Measurements from ENCODE around the gene RREB1.
A peak's percentile ranks its signal among the peaks of the same experiment; 100 is the strongest.

GRCh38 chr6:7140631-7141378 is 33.0 kb downstream of the RREB1 start:
- TF ChIP-seq CREB1 (CRISPR knock-in tag; IDR thresholded peaks at IDR 0.05; ENCODE audit: low read depth): no peak
- no peak for TF ChIP-seq CTCF (conservative IDR thresholded peaks at IDR 0.05; ENCODE audit: low read depth in 2 of 2)
- peak; percentile 57 for TF ChIP-seq POLR2AphosphoS5 (IDR thresholded peaks at IDR 0.05; ENCODE audit: low read depth)
- TF ChIP-seq EZH2 (IDR thresholded peaks at IDR 0.05; ENCODE audit: low read depth, unreplicated experiment): no peak
- no peak for TF ChIP-seq EZH2phosphoT487 (IDR thresholded peaks at IDR 0.05; ENCODE audit: unreplicated experiment)
- TF ChIP-seq REST (IDR thresholded peaks at IDR 0.05; ENCODE audit: unreplicated experiment): no peak
- no peak for TF ChIP-seq ETS1 (IDR thresholded peaks at IDR 0.05)
- no peak for TF ChIP-seq ZNF331 (CRISPR knock-in tag; IDR thresholded peaks at IDR 0.05; ENCODE audit: low read depth)
- no peak for TF ChIP-seq JUNB (IDR thresholded peaks at IDR 0.05; ENCODE audit: unreplicated experiment)
- no peak for TF ChIP-seq NANOG (IDR thresholded peaks at IDR 0.05; ENCODE audit: borderline replicate concordance)
- TF ChIP-seq ZNF462 (CRISPR knock-in tag; IDR thresholded peaks at IDR 0.05): no peak
- no peak for TF ChIP-seq STAT1 (IDR thresholded peaks at IDR 0.05; ENCODE audit: unreplicated experiment)
- no peak for TF ChIP-seq ZNF114 (CRISPR knock-in tag; IDR thresholded peaks at IDR 0.05)

Data from GM23338 (cell line).